T-cell (primary cell): ENCODE measurements around the gene ZSWIM9. TPM values are rescaled to one million over a fixed set of nuclear protein-coding genes. Genes with fewer than 3 reads are reported as not detected.

Source experiments
- ATAC-seq, 4 experiments: fragments of 200-7000 bp in 3 of 4; fragments of 150-1000 bp in 1 of 4; cut with Tn5 transposase; replicated peaks in 1 of 4; 1 replicate in 3 of 4; 2 replicates in 1 of 4; pipeline ENCODE4 v1.10.0; 2021; ENCODE audit warnings: moderate library complexity in 3 of 4, mild to moderate bottlenecking in 2 of 4, moderate number of reproducible peaks in 1 of 4
- CTCF ChIA-PET, 2 donors: fragments of 300-600 bp; sonication (Branson Sonifier 250); formaldehyde crosslinking; loops; one replicate each; lab custom pipeline; 2022; ENCODE audit warnings: antibody characterized with exemption in 2 of 2; lab: Charles Lee
- POLR2A ChIA-PET, 2 donors: fragments of 300-600 bp; sonication (Branson Sonifier 250); formaldehyde crosslinking; loops; one replicate each; lab custom pipeline; 2022; ENCODE audit warnings: antibody characterized with exemption in 2 of 2; lab: Charles Lee
- DNase-seq, 35 experiments: peaks; one replicate each; pipeline versions ENCODE4 v3.0.0 to v3.0.0-alpha.2; 2013 to 2023
- H3K27ac ChIP-seq: one replicate; pipeline ENCODE4 v1.5.1; 2013; ENCODE audit warnings: low read length
- H3K27me3 ChIP-seq, 2 experiments: replicated peaks in 1 of 2; 1 replicate in 1 of 2; 2 replicates in 1 of 2; pipeline versions ENCODE4 v1.6.1 to v1.7.0; 2013; ENCODE audit warnings: low read length in 1 of 2, mixed read lengths in 1 of 2; ENCODE audit not compliant: control insufficient read depth in 2 of 2, insufficient read depth in 2 of 2; ENCODE audit errors: extremely low read depth in 1 of 2
- H3K36me3 ChIP-seq, 2 donors: 1 replicate in 1 of 2; 2 replicates in 1 of 2; pipeline versions ENCODE4 v1.6.1 to v1.7.0; 2013; ENCODE audit warnings: low read length in 1 of 2; ENCODE audit not compliant: control insufficient read depth in 2 of 2, insufficient read depth in 1 of 2; ENCODE audit errors: extremely low read depth in 1 of 2
- H3K4me1 ChIP-seq, 2 experiments: 1 replicate in 1 of 2; 2 replicates in 1 of 2; pipeline versions ENCODE4 v1.6.1 to v1.7.0; 2013; ENCODE audit warnings: low read length in 2 of 2, mixed read lengths in 1 of 2; ENCODE audit not compliant: insufficient read depth in 2 of 2, control insufficient read depth in 1 of 2; ENCODE audit errors: extremely low read depth in 1 of 2
- H3K4me3 ChIP-seq, 2 donors: 1 replicate in 1 of 2; 2 replicates in 1 of 2; pipeline versions ENCODE4 v1.5.1 to v1.7.0; 2013; ENCODE audit warnings: mild to moderate bottlenecking in 2 of 2, low read length in 1 of 2, moderate library complexity in 1 of 2; ENCODE audit not compliant: control insufficient read depth in 1 of 2; ENCODE audit errors: extremely low read depth in 1 of 2
- H3K9me3 ChIP-seq: 2 replicates; pipeline ENCODE4 v1.7.0; 2013
- H3K27ac Mint-ChIP-seq, 2 donors: one replicate each; pipeline ENCODE4 v1.8.0; 2020 to 2021; ENCODE audit warnings: mild to moderate bottlenecking in 2 of 2, mixed read lengths in 2 of 2
- H3K27me3 Mint-ChIP-seq, 2 donors: one replicate each; pipeline ENCODE4 v1.8.0; 2021 to 2022; ENCODE audit warnings: mixed read lengths in 2 of 2
- H3K36me3 Mint-ChIP-seq: one replicate; pipeline ENCODE4 v1.8.0; 2021; ENCODE audit warnings: mixed read lengths
- H3K4me1 Mint-ChIP-seq, 3 donors: one replicate each; pipeline ENCODE4 v1.8.0; 2020 to 2022; ENCODE audit warnings: mixed read lengths in 3 of 3, mild to moderate bottlenecking in 1 of 3
- H3K4me3 Mint-ChIP-seq, 3 donors: one replicate each; pipeline ENCODE4 v1.8.0; 2020 to 2022; ENCODE audit warnings: mild to moderate bottlenecking in 3 of 3, mixed read lengths in 3 of 3, moderate library complexity in 3 of 3
- H3K9me3 Mint-ChIP-seq, 3 donors: one replicate each; pipeline ENCODE4 v1.8.0; 2020 to 2022; ENCODE audit warnings: mixed read lengths in 3 of 3
- WGBS: methylation state at CpG from one replicate; pipeline ENCODE4 v1.1.5; 2013; ENCODE audit warnings: missing lambda C conversion rate; ENCODE audit not compliant: insufficient coverage; 5-methylcytosine and 5-hydroxymethylcytosine counted together
- total RNA-seq, 35 experiments: library from RNA in 6 of 35; stranded (reverse) in 6 of 35; fragments of 120-200 nt in 1 of 35; gene quantifications; one replicate each; pipeline versions ENCODE4 v1.2.1 to v1.2.4 and lab custom pipeline; 2013 to 2026

Gene ZSWIM9
- total RNA-seq = 10 to 100 TPM in 3 of 5 donors, 1 to 10 TPM in 2; 5.4 to 14.7 (median 11.6) TPM
- total RNA-seq (2013) = 2.3 TPM
- total RNA-seq (lab: John Stamatoyannopoulos, UW) = 0.70 to 6.2 (median 2.9) reads per million in 29 experiments

DNA sequence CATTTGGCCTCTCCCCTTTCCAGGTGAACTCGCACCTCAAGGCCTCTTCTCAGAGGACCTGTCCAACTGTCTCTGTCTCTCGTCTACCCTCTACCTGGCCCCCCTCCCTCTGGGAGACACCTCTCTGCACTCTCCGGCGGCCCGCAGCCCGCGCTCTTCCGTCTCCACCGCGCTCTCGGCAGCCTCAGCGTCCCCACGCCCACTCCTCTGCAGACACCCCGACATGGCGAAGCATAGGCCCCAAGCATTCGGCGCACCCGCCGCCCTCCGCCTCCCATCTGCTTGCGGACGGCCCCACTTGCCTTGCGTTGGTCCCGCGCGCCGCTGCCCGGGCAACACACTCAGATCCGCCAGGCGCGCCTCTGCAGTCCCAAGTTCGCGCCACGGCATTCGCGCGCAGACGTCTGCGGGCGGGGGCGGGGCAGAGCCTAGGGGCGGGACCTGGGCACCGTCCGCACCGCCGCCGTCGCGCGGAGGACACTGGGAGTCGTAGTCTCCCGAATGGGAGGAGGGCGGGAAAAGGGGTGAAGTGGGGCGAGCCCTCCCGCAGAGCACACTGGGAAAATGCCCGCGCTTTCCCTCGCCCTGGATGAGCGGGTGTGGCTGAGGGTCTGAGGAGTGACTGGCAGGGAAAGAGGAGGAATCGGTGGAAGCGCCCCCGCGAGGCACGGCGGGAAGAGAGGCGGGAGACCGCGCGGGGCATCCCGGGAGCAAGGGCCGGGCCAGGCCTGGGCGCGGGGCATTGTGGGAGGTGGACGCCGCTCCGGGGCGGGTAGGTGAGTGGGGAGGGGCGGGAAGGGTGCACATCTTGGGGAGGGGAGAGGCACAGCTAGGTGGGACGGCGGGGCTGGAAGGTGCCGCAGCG is at the start of gene ZSWIM9, which contains the start of gene LIG1:
ZSWIM9 (plus strand) TSS at position 742 of the 865 bp plus-strand sequence. CDS start 1,123 bp downstream, outside the sequence.
LIG1 (minus strand) TSS at position 406 of the 865 bp plus-strand sequence. CDS start 4,778 bp downstream, outside the sequence.
- peak within 1 kb of the TSS; percentile 91 to 99 for H3K27ac Mint-ChIP-seq
- Histone ChIP-seq H3K36me3 (peaks cover 4 to 11% of the 10 kb centered on the region in 2 donors), H3K9me3 (no peaks in the 10 kb centered on the region), H3K4me1 (peaks cover 11 to 18% of the 10 kb centered on the region in 2 experiments), H3K4me3 (peak within 1 kb of the TSS; percentile 77 to 97), H3K27ac (peak within 1 kb of the TSS; percentile 85), H3K27me3 (no peaks in the 10 kb centered on the region)
- H3K9me3 Mint-ChIP-seq = no peaks in the 10 kb centered on the region
- POLR2A ChIA-PET = interaction anchor here (0.6 kb wide), 3 partner anchors 34 to 1148 kb away, joined by 3 to 6 read pairs (median 3); no protein-coding TSS in a partner anchor
- WGBS = under 1% methylated on average over 61 of the region's 82 CpGs
- H3K4me3 Mint-ChIP-seq = peak within 1 kb of the TSS; percentile 88 to 91 (median 90)
- ATAC-seq (peak; percentile 89 to 91 (median 90)), DNase-seq (peak; percentile 82 to 95 (median 88))
- CTCF ChIA-PET = interaction anchor here (0.5 to 1.1 kb wide), 12 partner anchors 10 to 1550 kb away, joined by 3 to 10 read pairs (median 5); partner anchors contain the start of gene DHX34 (in 1 of the 2)
- H3K27me3 Mint-ChIP-seq = no peaks in the 10 kb centered on the region
- peaks cover 18 to 42% (median 26%) of the 10 kb centered on the region in 3 donors for H3K4me1 Mint-ChIP-seq
- peaks cover 25% of the 10 kb centered on the region for H3K36me3 Mint-ChIP-seq

DNA sequence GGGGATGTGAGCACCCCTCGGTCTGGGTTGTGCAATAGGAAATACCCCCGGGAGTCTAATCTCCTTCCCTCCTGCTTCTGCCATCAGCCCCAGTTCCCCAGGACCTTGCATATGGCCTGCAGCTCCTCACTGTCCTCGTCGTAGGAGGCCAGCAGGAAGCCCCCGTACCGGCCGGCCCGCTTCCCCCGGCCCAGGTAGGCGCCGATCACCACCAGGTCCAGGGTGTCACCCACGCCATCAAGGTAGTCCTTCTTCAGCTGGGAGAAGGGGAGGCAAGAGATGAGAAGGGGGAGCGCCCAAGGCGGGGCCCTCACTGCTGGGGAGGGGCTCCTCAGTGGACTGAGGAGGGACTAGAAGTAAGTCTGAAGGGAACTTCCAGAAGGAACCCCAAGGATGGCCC is 49.4 kb upstream of the ZSWIM9 start:
- no peaks in the 10 kb centered on the region for H3K27me3 Mint-ChIP-seq
- no peaks in the 10 kb centered on the region for H3K9me3 ChIP-seq
- no peak overlapping the region for H3K4me3 ChIP-seq
- no peak for DNase-seq
- H3K36me3 Mint-ChIP-seq = peaks cover 47% of the 10 kb centered on the region
- peaks cover 0 to 11% (median 9%) of the 10 kb centered on the region in 3 donors for H3K4me1 Mint-ChIP-seq
- ChIA-PET CTCF (no interaction called here), POLR2A (interaction anchor here (0.6 kb wide), 2 partner anchors 8 to 373 kb away, joined by 4 to 7 read pairs; no protein-coding TSS in a partner anchor)
- no peak for ATAC-seq
- H3K27ac Mint-ChIP-seq = no peak overlapping the region
- 91% methylated on average over 13 of the region's 14 CpGs for WGBS
- no peaks in the 10 kb centered on the region for H3K9me3 Mint-ChIP-seq
- H3K4me3 Mint-ChIP-seq = no peak overlapping the region
- H3K27ac ChIP-seq = no peak overlapping the region
- no peaks in the 10 kb centered on the region for H3K27me3 ChIP-seq
- peaks cover 0 to 6% of the 10 kb centered on the region in 2 experiments for H3K4me1 ChIP-seq
- H3K36me3 ChIP-seq = peaks cover 10 to 33% of the 10 kb centered on the region in 2 donors

DNA sequence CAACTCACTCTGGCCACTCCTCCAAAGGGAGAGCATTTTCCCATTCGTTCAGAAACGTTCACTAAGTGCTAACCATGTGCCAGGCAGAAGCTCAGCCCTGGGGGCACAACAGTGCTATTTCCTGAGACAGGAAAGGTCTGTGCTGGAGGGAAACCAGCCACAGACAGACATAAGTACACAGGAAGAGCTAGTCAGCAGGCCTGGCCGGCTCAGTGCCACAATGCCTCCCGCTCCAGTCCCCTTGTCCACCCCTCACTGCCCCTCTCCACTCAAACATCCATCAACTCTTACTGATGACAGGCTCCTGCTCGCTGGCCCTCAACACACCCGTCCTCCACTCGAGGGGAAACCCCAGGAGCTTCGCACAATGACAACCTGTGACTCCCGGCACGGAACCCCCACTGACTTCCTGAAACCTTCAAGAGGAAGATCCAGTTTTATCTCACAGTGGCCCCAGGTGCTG is 48.5 kb upstream of the ZSWIM9 start:
- H3K4me1 Mint-ChIP-seq = peaks cover 0 to 11% (median 9%) of the 10 kb centered on the region in 3 donors
- H3K27ac ChIP-seq = no peak overlapping the region
- H3K4me1 ChIP-seq = peaks cover 0 to 6% of the 10 kb centered on the region in 2 experiments
- H3K27me3 Mint-ChIP-seq = no peaks in the 10 kb centered on the region
- peak overlapping the region in 1 of 2 donors; percentile 59 for H3K27ac Mint-ChIP-seq
- POLR2A ChIA-PET = no interaction called here
- no peaks in the 10 kb centered on the region for H3K9me3 Mint-ChIP-seq
- ATAC-seq (no peak), DNase-seq (no peak)
- 30% methylated on average over 10 of the region's 10 CpGs for WGBS
- peaks cover 7 to 35% of the 10 kb centered on the region in 2 donors for H3K36me3 ChIP-seq
- CTCF ChIA-PET = no interaction called here
- no peak overlapping the region for H3K4me3 ChIP-seq
- H3K4me3 Mint-ChIP-seq = no peak overlapping the region
- H3K36me3 Mint-ChIP-seq = peaks cover 51% of the 10 kb centered on the region
- H3K9me3 ChIP-seq = no peaks in the 10 kb centered on the region
- H3K27me3 ChIP-seq = no peaks in the 10 kb centered on the region

DNA sequence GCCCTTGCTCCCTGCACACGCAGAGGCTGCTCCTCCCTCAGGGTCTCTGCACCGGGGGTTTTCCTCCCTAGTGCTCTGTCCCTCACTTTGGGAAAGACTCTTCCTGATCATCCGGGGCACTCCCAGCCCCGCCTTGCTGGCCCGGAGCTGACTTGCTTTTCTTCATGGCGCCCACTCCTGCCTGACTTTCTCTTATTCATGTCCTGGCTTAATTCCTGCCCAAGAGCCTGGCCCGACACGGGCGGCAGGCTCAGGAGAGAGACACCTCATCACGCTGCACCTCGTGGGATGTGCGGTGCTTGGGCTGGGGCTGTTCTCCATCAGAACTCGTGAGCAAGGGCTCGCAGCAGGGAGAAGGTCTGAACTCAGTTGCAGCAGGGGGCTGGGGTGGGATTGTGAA is 48.1 kb upstream of the ZSWIM9 start:
- H3K36me3 ChIP-seq = peaks cover 9 to 39% of the 10 kb centered on the region in 2 donors
- POLR2A ChIA-PET = no interaction called here
- H3K27me3 Mint-ChIP-seq = no peaks in the 10 kb centered on the region
- no peaks in the 10 kb centered on the region for H3K27me3 ChIP-seq
- CTCF ChIA-PET = no interaction called here
- no peak overlapping the region for H3K4me3 ChIP-seq
- no peak overlapping the region for H3K27ac Mint-ChIP-seq
- peaks cover 0 to 11% (median 9%) of the 10 kb centered on the region in 3 donors for H3K4me1 Mint-ChIP-seq
- peaks cover 54% of the 10 kb centered on the region for H3K36me3 Mint-ChIP-seq
- H3K4me3 Mint-ChIP-seq = no peak overlapping the region
- DNase-seq (no peak), ATAC-seq (no peak)
- peaks cover 0 to 6% of the 10 kb centered on the region in 2 experiments for H3K4me1 ChIP-seq
- 83% methylated on average over 13 of the region's 14 CpGs for WGBS
- no peak overlapping the region for H3K27ac ChIP-seq
- H3K9me3 Mint-ChIP-seq = no peaks in the 10 kb centered on the region
- H3K9me3 ChIP-seq = no peaks in the 10 kb centered on the region

DNA sequence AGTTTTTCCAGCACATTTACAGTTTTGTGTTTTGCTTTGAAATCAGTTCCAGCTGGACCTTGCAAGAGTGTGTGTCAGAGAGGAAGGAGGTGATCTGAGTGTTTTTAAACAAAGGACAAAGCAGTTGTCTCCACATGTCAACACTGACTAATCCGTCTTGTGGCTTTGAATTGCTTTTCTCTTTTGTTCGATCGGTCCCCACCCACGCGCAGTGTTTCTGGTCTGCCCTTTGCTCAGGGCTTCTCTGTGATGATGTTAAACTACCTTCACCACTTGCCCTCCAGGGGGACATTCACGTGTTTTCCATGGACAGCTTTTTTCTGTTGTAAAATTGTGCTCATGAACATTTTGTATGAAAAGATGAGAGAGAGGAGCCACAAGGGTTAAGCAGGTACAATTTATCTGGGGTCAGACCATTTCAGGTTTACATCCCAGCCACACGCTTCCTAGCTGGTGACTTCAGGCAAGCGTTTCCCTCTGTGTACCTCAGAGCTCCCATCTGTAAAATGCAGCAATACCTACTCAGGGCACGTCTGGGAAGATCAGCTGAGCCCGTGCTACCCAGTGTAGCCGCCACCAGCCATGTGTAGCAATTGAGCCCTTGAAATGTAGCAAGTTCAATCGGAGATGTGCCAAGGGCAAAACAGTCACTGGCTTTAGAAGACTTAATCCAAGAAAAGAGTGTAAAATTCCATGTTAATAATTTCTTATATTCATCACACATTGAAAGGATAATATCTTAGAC is 46.4 kb upstream of the ZSWIM9 start:
- Mint-ChIP-seq H3K36me3 (peaks cover 60% of the 10 kb centered on the region), H3K27me3 (no peaks in the 10 kb centered on the region), H3K4me1 (peaks cover 0 to 5% (median 4%) of the 10 kb centered on the region in 3 donors), H3K9me3 (peaks cover 0 to 4% (median 4%) of the 10 kb centered on the region in 3 donors), H3K27ac (no peak overlapping the region), H3K4me3 (no peak overlapping the region)
- no peak for ATAC-seq
- ChIA-PET CTCF (no interaction called here), POLR2A (no interaction called here)
- no peaks in the 10 kb centered on the region for H3K9me3 ChIP-seq
- no peak overlapping the region for H3K4me3 ChIP-seq
- no peaks in the 10 kb centered on the region for H3K27me3 ChIP-seq
- no peak for DNase-seq
- peaks cover 0 to 6% of the 10 kb centered on the region in 2 experiments for H3K4me1 ChIP-seq
- H3K36me3 ChIP-seq = peaks cover 12 to 50% of the 10 kb centered on the region in 2 donors
- no peak overlapping the region for H3K27ac ChIP-seq
- WGBS = 74% methylated on average over 3 of the region's 12 CpGs
